Activated CD4-positive, alpha-beta T cell treated with anti-CD3 and anti-CD28 coated beads for 24 hours (primary cell): Measurements from ENCODE around the gene MPRIP.
"Not testable (repeated sequence)": the region's sequence is repeated elsewhere in the genome, so short reads cannot be mapped to it uniquely, and the experiment has no call there.

ENCODE experiments used
- DNase-seq, 2 donors: peaks; one replicate each; pipeline ENCODE4 v3.0.0-alpha.2; 2020; ENCODE audit warnings: low read depth in 2 of 2

Gene MPRIP

GRCh38 chr17:17042384-17042736 is at the start of gene MPRIP:
TSS of gene MPRIP (plus strand) at chr17:17042457. CDS start at chr17:17042849, 392 bp downstream.
- no peak for DNase-seq

GRCh38 chr17:16994631-16995030 is 47.6 kb upstream of the MPRIP start:
- DNase-seq, result no peak

GRCh38 chr17:16995930-16996329 is 46.3 kb upstream of the MPRIP start:
- DNase-seq, result no peak

GRCh38 chr17:16996726-16997125 is 45.5 kb upstream of the MPRIP start:
- not testable (repeated sequence) for DNase-seq

- DNase-seq, result peak in 1 of 2 donors; percentile 59
Measured at GRCh38 chr17:16997514-16998429, 44.5 kb upstream of the MPRIP start.

- no peak for DNase-seq
Measured at GRCh38 chr17:16999931-17000625, 42.2 kb upstream of the MPRIP start.

GRCh38 chr17:17001076-17001777 is 41.0 kb upstream of the MPRIP start:
- DNase-seq, result no peak

GRCh38 chr17:17001874-17002520 is 40.3 kb upstream of the MPRIP start:
- DNase-seq, result peak; percentile 68 to 72

GRCh38 chr17:17002731-17003715 is 39.2 kb upstream of the MPRIP start:
- DNase-seq, result not testable (repeated sequence)

- DNase-seq, result no peak
Measured at GRCh38 chr17:17004251-17004996, 37.8 kb upstream of the MPRIP start.

- not testable (repeated sequence) for DNase-seq
Measured at GRCh38 chr17:17004997-17005614, 37.2 kb upstream of the MPRIP start.

GRCh38 chr17:17007891-17008290 is 34.4 kb upstream of the MPRIP start:
- DNase-seq, result not testable (repeated sequence)

GRCh38 chr17:17008621-17009397 is 33.4 kb upstream of the MPRIP start:
- not testable (repeated sequence) for DNase-seq

GRCh38 chr17:17009972-17010371 is 32.3 kb upstream of the MPRIP start:
- DNase-seq, result not testable (repeated sequence)

- DNase-seq, result not testable (repeated sequence)
Measured at GRCh38 chr17:17010545-17011034, 31.7 kb upstream of the MPRIP start.

GRCh38 chr17:17011043-17011907 is 31.0 kb upstream of the MPRIP start:
- not testable (repeated sequence) for DNase-seq
